HEK293T (cell line): ENCODE data around the gene THRAP3.

Experiments
- BHLHE40 ChIP-seq: fragments of 450-650 bp; IDR thresholded peaks from 2 replicates; pipeline ENCODE4 v1.6.1; 2016; ENCODE audit warnings: mild to moderate bottlenecking, moderate library complexity, borderline replicate concordance
- ELF4 ChIP-seq: fragments of 450-650 bp; IDR thresholded peaks from 2 replicates; pipeline ENCODE4 v1.6.1; 2017; ENCODE audit warnings: antibody characterized with exemption
- FOXM1 ChIP-seq: fragments of 450-650 bp; IDR thresholded peaks from 2 replicates; pipeline ENCODE4 v1.6.1; 2017; ENCODE audit warnings: mild to moderate bottlenecking, borderline replicate concordance
- HDGF ChIP-seq: fragments of 450-650 bp; IDR thresholded peaks from 2 replicates; pipeline ENCODE4 v1.6.1; 2017; ENCODE audit warnings: antibody characterized with exemption, borderline replicate concordance
- L3MBTL2 ChIP-seq: fragments of 450-650 bp; conservative IDR thresholded peaks from 2 replicates; pipeline ENCODE4 v1.6.1; 2016; ENCODE audit warnings: mild to moderate bottlenecking
- NFRKB ChIP-seq: fragments of 450-650 bp; IDR thresholded peaks from 2 replicates; pipeline ENCODE4 v1.6.1; 2016; ENCODE audit warnings: mild to moderate bottlenecking, moderate library complexity
- SP1 ChIP-seq: fragments of 450-650 bp; IDR thresholded peaks from 2 replicates; pipeline ENCODE4 v1.6.1; 2017
- TARDBP ChIP-seq: fragments of 450-650 bp; IDR thresholded peaks from 2 replicates; pipeline ENCODE4 v1.6.1; 2016
- ZNF384 ChIP-seq: fragments of 450-650 bp; IDR thresholded peaks from 2 replicates; pipeline ENCODE4 v1.6.1; 2016

GRCh38 chr1:36258960-36259344 lies 34.7 kb downstream of the THRAP3 start:
- TF ChIP-seq SP1 (no peak), BHLHE40 (no peak), TARDBP (no peak), ZNF384 (no peak), FOXM1 (no peak), HDGF (no peak), NFRKB (no peak), L3MBTL2 (no peak), ELF4 (no peak)
